ENCODE measurements around the gene KLF13. TPM values are rescaled to one million over a fixed set of nuclear protein-coding genes. Genes with fewer than 3 reads are reported as not detected.

Gene KLF13
- 43.3 and 44.6 TPM in 2 replicates for total RNA-seq
- long read RNA-seq = 0 reads

GRCh38 chr15:31326156-31326874 is at the start of gene KLF13:
KLF13 (plus strand) TSS chr15:31326835; CDS start chr15:31327213, 378 bp downstream.
- TF ChIP-seq CTCF (conservative IDR thresholded peaks at IDR 0.05) = no peak
- H3K27me3 Mint-ChIP-seq (ENCODE audit: low read depth) = peaks cover 15% of the 10 kb centered on the region

DNA sequence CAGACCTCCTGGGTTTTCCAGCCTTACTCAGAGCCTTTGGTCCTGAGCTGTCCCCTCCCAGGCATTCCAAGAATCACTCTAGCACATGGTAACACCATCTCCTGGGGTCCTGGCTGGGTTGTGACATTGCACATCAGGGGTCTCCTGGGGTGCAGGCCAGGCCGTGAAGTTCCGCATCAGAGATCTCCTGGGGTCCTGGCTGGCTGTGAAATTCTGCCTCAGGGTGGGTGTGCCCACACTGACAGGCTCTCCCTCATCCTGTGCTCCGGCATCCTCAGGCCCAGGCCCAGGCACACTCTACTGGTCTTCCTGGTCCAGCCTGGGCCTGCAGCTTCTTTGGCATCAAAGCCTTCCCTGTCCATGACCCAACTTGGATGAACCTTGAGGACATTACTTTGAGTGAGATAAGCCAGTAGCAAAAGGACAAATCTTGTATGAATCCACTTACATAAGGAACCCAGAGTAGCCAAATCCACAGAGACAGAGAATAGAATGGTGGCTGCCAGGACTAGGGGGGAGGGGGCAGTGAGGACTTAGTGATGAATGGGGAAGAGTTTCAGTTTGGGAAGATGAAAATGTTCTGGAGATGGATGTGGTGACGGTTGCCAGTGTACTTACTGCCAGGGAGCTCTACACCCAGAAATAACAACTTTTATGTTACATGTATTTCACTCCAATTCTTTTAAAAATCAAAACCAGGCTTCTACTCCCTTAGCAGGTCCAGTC is 49.1 kb upstream of the KLF13 start:
- Mint-ChIP-seq H3K4me1 (peaks cover 68% of the 10 kb centered on the region), H3K36me3 (ENCODE audit: low read depth) (no peaks in the 10 kb centered on the region), H3K27ac (ENCODE audit: unreplicated experiment) (peak overlapping the region; percentile 19)

More at GRCh38 chr15:31326156-31326874, at the start of gene KLF13:
- peak within 1 kb of the TSS; percentile 81 for H3K4me3 Mint-ChIP-seq
- peak; percentile 99 for DNase-seq (ENCODE audit: low read depth, low spot score)
- no peaks in the 10 kb centered on the region for H3K36me3 Mint-ChIP-seq (ENCODE audit: low read depth)
- H3K9me3 Mint-ChIP-seq = peaks cover 2% of the 10 kb centered on the region
- H3K4me1 Mint-ChIP-seq = peaks cover 38% of the 10 kb centered on the region
- no peak within 1 kb of the TSS for H3K27ac Mint-ChIP-seq (ENCODE audit: unreplicated experiment)

DNA sequence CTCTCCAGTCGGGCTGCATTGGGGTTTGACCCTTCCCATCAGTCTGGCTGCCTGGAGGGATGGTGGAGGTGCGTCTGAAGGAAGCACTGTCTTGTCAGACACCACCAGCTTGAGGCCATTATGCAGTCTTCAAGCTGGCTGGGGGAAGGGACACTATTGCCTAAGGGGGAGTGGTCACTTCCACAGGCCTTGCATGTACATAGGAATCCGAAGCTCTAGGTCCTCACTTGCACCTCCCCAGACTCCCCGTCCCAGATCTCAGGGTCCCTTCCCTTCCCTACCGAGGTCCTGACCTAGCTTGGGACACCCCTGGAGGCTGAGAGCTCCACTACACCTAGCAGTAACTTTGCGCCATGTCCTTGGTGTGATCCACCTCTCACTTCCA is 48.6 kb upstream of the KLF13 start:
- Mint-ChIP-seq H3K36me3 (ENCODE audit: low read depth) (no peaks in the 10 kb centered on the region), H3K27ac (ENCODE audit: unreplicated experiment) (no peak overlapping the region), H3K27me3 (ENCODE audit: low read depth) (no peaks in the 10 kb centered on the region)

More for the DNA sequence above, 49.1 kb upstream of the KLF13 start:
- no peaks in the 10 kb centered on the region for H3K9me3 Mint-ChIP-seq
- TF ChIP-seq CTCF (conservative IDR thresholded peaks at IDR 0.05) = no peak
- no peaks in the 10 kb centered on the region for H3K27me3 Mint-ChIP-seq (ENCODE audit: low read depth)
- DNase-seq (ENCODE audit: low read depth, low spot score) = no peak
- no peak overlapping the region for H3K4me3 Mint-ChIP-seq

DNA sequence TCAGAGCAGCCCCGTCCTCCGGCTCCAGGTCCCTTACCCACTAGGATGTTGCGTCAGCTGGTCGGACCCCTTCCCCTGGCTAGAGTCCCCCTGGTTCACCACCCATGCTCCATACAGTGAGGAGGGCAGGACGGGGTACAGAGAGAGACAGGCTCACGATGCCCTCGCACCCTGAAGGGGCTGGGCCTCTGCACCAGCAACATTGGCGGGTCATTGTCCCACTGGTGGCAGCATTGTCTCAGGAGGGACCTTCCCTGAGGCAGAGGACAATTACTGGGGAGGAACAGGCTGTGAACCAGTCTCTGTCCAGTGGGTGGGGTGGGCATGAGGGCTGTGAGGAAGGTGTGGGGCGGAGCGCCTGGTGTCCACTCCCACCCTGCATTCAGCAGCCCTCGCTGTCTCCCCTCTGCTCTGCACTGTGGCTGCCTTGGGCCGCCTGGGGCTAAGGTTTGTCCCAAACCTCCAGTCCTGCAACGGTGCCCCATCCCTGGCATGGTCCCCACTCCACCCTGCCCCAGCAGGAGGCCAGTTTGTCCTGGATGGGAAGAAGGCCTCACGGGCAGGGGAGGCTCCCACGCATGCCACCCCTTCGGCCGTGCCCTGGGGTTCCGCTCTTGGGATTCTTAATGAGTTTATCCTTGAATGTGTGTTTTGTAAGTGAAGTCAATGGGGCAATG is 48.0 kb upstream of the KLF13 start:
- DNase-seq (ENCODE audit: low read depth, low spot score) = no peak
- peaks cover 3% of the 10 kb centered on the region for H3K9me3 Mint-ChIP-seq
- H3K36me3 Mint-ChIP-seq (ENCODE audit: low read depth) = no peaks in the 10 kb centered on the region

More for the DNA sequence above, 48.6 kb upstream of the KLF13 start:
- TF ChIP-seq CTCF (conservative IDR thresholded peaks at IDR 0.05) = no peak
- no peak overlapping the region for H3K4me3 Mint-ChIP-seq
- H3K9me3 Mint-ChIP-seq = no peaks in the 10 kb centered on the region
- DNase-seq (ENCODE audit: low read depth, low spot score) = no peak
- peaks cover 66% of the 10 kb centered on the region for H3K4me1 Mint-ChIP-seq

More for the DNA sequence above, 48.0 kb upstream of the KLF13 start:
- H3K4me1 Mint-ChIP-seq = peaks cover 59% of the 10 kb centered on the region
- H3K4me3 Mint-ChIP-seq = no peak overlapping the region
- no peaks in the 10 kb centered on the region for H3K27me3 Mint-ChIP-seq (ENCODE audit: low read depth)
- H3K27ac Mint-ChIP-seq (ENCODE audit: unreplicated experiment) = peak overlapping the region; percentile 95
- TF ChIP-seq CTCF (conservative IDR thresholded peaks at IDR 0.05) = no peak

Measured in neural crest cell (in vitro differentiated cells).